ENCODE data around the gene TXLNA.

GRCh38 chr1:32215629-32216480 is 36.4 kb downstream of the TXLNA start:
- peak; percentile 91 for TF ChIP-seq CTCF (conservative IDR thresholded peaks at IDR 0.05)
- TF ChIP-seq ZFX (IDR thresholded peaks at IDR 0.05) = no peak

All from C4-2B (cell line).